ENCODE data around the gene CPSF3. TPM values are rescaled to one million over a fixed set of nuclear protein-coding genes. Genes with fewer than 3 reads are reported as not detected.
A peak's percentile ranks its signal among the peaks of the same experiment; 100 is the strongest.

The CPSF3 gene
- total RNA-seq (10 to 100 TPM; 22.3 to 58.3 (median 33.6) TPM), polyA plus RNA-seq (10 to 100 TPM; 20.9 to 37.8 (median 22.8) TPM)
- long read RNA-seq, donor 1, transcript CPSF3-201 (18 exons, 2,345 nt): major isoform, 8 of 13 reads
- long read RNA-seq, donor 1, partial matches to known transcripts: 5 of 13 reads
- long read RNA-seq, donor 1, other reads (novel, unspliced or antisense): 0 of 13 reads
- long read RNA-seq, donor 2, transcript CPSF3-201 (18 exons, 2,345 nt): major isoform, 5 of 10 reads
- long read RNA-seq, donor 2, partial matches to known transcripts: 5 of 10 reads
- long read RNA-seq, donor 2, other reads (novel, unspliced or antisense): 0 of 10 reads
- long read RNA-seq, donor 3, transcript CPSF3-201 (18 exons, 2,345 nt): major isoform, 12 of 17 reads
- long read RNA-seq, donor 3, partial matches to known transcripts: 5 of 17 reads
- long read RNA-seq, donor 3, other reads (novel, unspliced or antisense): 0 of 17 reads
- long read RNA-seq, donor 4, transcript CPSF3-201 (18 exons, 2,345 nt): major isoform, 28 of 30 reads
- long read RNA-seq, donor 4, partial matches to known transcripts: 1 of 30 reads
- long read RNA-seq, donor 4, other reads (novel, unspliced or antisense): 1 of 30 reads
- long read RNA-seq, donor 5, transcript CPSF3-201 (18 exons, 2,345 nt): major isoform, 59 of 66 reads
- long read RNA-seq, donor 5, partial matches to known transcripts: 1 of 66 reads
- long read RNA-seq, donor 5, other reads (novel, unspliced or antisense): 6 of 66 reads
- long read RNA-seq, donor 6, transcript CPSF3-201 (18 exons, 2,345 nt): major isoform, 17 of 27 reads
- long read RNA-seq, donor 6, partial matches to known transcripts: 7 of 27 reads
- long read RNA-seq, donor 6, other reads (novel, unspliced or antisense): 3 of 27 reads
- long read RNA-seq, donor 7, partial matches to known transcripts: 0 of 4 reads
- long read RNA-seq, donor 7, other reads (novel, unspliced or antisense): 0 of 4 reads
- long read RNA-seq, donor 8, transcript CPSF3-201 (18 exons, 2,345 nt): major isoform, 9 of 9 reads
- long read RNA-seq, donor 8, partial matches to known transcripts: 0 of 9 reads
- long read RNA-seq, donor 8, other reads (novel, unspliced or antisense): 0 of 9 reads
- long read RNA-seq, donor 9, transcript CPSF3-201 (18 exons, 2,345 nt): major isoform, 6 of 6 reads
- long read RNA-seq, donor 9, partial matches to known transcripts: 0 of 6 reads
- long read RNA-seq, donor 9, other reads (novel, unspliced or antisense): 0 of 6 reads
- long read RNA-seq, donor 10, partial matches to known transcripts: 0 of 2 reads
- long read RNA-seq, donor 10, other reads (novel, unspliced or antisense): 0 of 2 reads

DNA sequence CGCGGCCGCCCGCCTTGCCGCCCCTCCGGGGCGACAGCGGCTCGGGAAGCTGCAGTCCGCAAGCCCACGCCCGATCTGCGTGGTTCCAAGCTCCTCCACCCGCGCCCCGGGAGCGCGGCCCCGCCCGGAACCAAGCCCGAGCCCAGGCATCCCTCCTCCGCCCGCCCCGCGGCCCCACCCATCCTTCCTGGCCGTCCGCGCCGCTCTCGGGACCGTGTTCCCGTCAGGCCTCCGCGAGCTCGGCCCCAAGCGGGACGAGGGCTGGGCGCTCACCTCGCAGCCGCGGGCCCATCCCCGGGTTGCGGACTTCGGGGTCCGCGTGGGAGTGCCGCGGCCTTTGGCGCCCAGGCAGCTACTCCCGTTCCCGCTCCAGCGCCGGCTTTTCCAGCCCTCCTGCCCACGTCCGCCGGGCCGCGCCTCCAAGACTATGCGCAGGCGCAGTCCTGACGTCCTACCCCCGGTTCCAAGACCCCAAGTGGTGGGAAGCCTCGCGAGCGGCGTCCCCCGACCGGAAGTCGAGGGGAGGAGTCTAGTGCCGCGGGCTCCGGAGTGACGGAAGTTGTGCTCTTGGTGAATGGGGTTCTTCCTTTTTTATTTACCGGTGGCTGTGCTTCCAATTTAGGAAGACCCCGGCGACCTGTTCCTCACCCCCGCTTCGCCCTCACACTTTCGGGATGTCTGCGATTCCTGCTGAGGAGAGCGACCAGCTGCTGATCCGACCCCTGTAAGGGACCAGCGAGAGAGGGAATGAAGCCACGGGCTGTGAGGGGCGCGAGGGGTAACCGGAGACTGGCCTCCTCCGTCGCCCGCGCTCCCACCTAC is at the start of gene CPSF3, which contains the start of gene ITGB1BP1:
Gene CPSF3 (plus strand): TSS at position 555 of the 822 bp plus-strand sequence. CDS start 120 bp downstream, at position 675.
Gene ITGB1BP1 (minus strand): TSS at position 429 of the 822 bp plus-strand sequence. CDS start 4,831 bp downstream, outside the sequence.
- 0 to 1% (median 0%) methylated on average over 5 to 90 of the region's 91 CpGs for WGBS, 4 donors
- peak within 1 kb of the TSS; percentile 66 to 90 (median 83) for H3K4me3 ChIP-seq
- H3K27ac ChIP-seq: peak within 1 kb of the TSS; percentile 34 to 95 (median 92)
- TF ChIP-seq, protein P1, sequence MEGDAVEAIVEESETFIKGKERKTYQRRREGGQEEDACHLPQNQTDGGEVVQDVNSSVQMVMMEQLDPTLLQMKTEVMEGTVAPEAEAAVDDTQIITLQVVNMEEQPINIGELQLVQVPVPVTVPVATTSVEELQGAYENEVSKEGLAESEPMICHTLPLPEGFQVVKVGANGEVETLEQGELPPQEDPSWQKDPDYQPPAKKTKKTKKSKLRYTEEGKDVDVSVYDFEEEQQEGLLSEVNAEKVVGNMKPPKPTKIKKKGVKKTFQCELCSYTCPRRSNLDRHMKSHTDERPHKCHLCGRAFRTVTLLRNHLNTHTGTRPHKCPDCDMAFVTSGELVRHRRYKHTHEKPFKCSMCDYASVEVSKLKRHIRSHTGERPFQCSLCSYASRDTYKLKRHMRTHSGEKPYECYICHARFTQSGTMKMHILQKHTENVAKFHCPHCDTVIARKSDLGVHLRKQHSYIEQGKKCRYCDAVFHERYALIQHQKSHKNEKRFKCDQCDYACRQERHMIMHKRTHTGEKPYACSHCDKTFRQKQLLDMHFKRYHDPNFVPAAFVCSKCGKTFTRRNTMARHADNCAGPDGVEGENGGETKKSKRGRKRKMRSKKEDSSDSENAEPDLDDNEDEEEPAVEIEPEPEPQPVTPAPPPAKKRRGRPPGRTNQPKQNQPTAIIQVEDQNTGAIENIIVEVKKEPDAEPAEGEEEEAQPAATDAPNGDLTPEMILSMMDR (IDR thresholded peaks at IDR 0.05): peak in 2 of 6 experiments; percentile 22 to 51
- peak; percentile 51 to 85 for TF ChIP-seq POLR2A (IDR thresholded peaks at IDR 0.05)
- H3K9me3 ChIP-seq (replicated peaks in 1 of 3): no peaks in the 10 kb centered on the region
- H3K36me3 ChIP-seq (replicated peaks in 1 of 2): peaks cover 0 to 1% of the 10 kb centered on the region in 2 donors
- DNase-seq: peak; percentile 97 to 98 (median 98)
- no peaks in the 10 kb centered on the region for H3K27me3 ChIP-seq
- peaks cover 0 to 34% of the 10 kb centered on the region in 2 donors for H3K4me1 ChIP-seq (replicated peaks in 1 of 2)
- intact Hi-C loops (cut with DNase I): no loop called here

DNA sequence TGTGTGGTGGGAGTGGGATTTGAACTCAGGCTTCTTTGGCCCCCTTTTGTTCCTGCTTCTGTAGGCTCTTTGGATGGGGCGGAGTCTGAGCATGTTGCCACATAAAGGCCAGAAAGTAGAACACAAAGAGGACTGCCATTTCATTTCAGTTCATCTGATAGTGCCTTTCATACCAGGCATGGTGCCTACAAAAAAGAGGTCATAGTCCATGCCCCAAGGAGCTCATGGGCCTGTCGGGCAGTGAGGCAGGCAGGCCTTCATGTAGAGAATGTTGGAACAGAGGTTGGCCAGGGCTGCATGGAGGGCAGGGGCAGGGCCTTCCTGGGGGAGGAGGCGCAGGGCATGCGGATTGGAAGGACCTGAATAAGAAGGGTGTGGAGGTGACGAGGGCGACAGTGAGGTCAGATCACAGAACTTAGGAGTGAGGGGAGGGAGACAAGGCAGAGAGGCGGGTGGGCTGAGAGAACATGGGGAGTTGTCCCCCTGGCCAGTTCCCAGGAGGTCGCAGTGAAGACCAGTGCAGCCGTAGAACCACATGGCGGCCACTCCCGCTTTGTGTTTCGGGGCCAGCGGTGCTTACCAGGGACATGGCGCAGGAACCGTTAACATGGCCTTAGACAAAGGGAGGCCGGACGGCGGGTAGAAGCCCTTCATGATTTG is 49.3 kb upstream of the CPSF3 start:
- 95 to 97% (median 96%) methylated on average over 18 of the region's 18 CpGs for WGBS, 4 donors
- intact Hi-C loops (cut with DNase I): no loop called here
- no peaks in the 10 kb centered on the region for H3K36me3 ChIP-seq (replicated peaks in 1 of 2)

DNA sequence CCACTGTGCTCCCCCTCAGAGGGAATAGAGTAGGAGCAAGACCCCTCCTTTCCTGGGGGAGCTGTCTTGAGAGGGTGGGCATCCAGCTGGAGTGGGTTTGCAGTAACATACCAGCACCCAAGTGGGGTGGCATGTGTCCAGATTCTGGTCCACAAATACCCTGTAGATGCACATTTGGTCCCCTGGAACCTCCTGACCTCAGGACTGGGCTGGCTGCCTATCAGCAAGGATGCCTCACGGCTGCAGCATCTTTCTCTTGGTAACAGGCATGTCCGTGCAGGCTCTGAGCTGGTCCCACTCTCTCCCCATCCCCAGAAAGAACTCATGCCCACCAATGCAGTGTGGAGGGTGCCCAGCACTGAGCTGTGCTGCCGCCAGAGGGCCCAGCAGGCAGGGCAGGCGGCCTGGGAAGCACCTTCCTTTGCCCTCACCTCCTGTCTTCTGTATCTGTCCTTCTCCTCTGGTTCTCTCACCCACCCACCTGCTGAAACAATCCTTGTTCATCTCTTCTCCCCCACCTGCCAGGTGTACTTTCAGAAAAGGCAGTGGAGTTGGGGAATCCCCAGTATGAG is 47.5 kb upstream of the CPSF3 start:
- H3K4me1 ChIP-seq (replicated peaks in 1 of 2): peaks cover 2 to 11% of the 10 kb centered on the region in 2 donors
- H3K27ac ChIP-seq: no peak overlapping the region
- H3K27me3 ChIP-seq: no peaks in the 10 kb centered on the region
- WGBS, 4 donors: 81 to 100% (median 95%) methylated on average over 3 to 4 of the region's 4 CpGs
- no peaks in the 10 kb centered on the region for H3K36me3 ChIP-seq (replicated peaks in 1 of 2)
- H3K9me3 ChIP-seq (replicated peaks in 1 of 3): no peaks in the 10 kb centered on the region
- H3K4me3 ChIP-seq: no peak overlapping the region
- no peak for TF ChIP-seq POLR2A (IDR thresholded peaks at IDR 0.05)
- TF ChIP-seq, protein P1 (IDR thresholded peaks at IDR 0.05): no peak
- no peak for DNase-seq
- intact Hi-C loops (cut with DNase I): no loop called here

More for the DNA sequence above, 49.3 kb upstream of the CPSF3 start:
- no peak for DNase-seq
- Histone ChIP-seq H3K4me3 (no peak overlapping the region), H3K27me3 (no peaks in the 10 kb centered on the region), H3K9me3 (replicated peaks in 1 of 3) (no peaks in the 10 kb centered on the region), H3K4me1 (replicated peaks in 1 of 2) (peaks cover 0 to 6% of the 10 kb centered on the region in 2 donors), H3K27ac (no peak overlapping the region)
- TF ChIP-seq, protein P1 (IDR thresholded peaks at IDR 0.05): no peak
- TF ChIP-seq POLR2A (IDR thresholded peaks at IDR 0.05): no peak
